ENCODE measurements around the gene MRPS12. TPM values are rescaled to one million over a fixed set of nuclear protein-coding genes. Genes with fewer than 3 reads are reported as not detected.

MRPS12 gene
- polyA plus RNA-seq, 3 donors = 17.2 to 81.5 (median 73.0) TPM

DNA sequence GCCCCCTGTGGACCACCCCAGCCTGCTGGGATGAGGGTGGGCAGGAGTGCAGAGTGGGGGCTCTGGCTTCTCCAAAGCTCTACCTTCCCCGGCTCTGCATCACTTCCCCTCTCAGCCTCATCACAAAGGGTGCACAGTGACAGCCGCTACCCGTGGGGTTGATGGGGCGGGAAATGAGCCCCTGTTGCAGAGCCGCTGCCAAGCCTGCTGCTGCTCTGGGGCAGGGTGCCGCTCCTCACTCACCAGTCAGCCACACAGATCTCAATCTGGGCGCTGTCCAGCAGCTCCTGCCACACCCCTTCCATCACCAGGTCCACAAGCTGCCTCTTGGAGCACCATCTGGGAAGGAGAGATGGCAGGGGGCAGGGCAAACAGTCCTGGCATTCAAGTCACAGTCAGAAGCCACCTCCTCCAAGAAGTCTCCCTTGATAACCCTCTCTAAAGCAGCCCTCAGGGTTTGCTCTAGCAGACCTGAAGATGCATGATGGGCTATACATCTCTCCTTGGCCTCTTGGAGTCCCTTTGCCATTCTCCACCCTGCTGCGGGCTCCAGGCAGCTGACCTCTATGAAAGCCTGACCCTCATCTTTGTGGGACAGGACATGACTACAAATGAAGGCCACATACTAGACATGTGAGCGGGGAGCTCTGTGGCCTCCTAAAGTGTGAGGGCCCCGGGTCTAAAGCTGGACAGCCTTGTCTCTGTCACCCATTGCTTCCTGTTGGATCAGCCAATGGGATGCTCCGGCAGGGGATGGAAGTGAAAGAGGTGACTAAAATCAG lies 15.7 kb downstream of the MRPS12 start:
- intact Hi-C loops (cut with micrococcal nuclease) = loop anchor here in 1 of 2 donors (2.0 kb wide), 1 partner anchor 62 kb away; no protein-coding TSS in a partner anchor
- peaks cover 9% of the 10 kb centered on the region for H3K4me1 Mint-ChIP-seq
- H3K36me3 ChIP-seq (replicated peaks in 1 of 2; ENCODE audit: control insufficient read depth in 1 of 2, insufficient read depth in 2 of 2, low read length in 2 of 2) = no peaks in the 10 kb centered on the region
- peaks cover 7 to 10% of the 10 kb centered on the region in 2 donors for H3K4me1 ChIP-seq (ENCODE audit: control insufficient read depth in 1 of 2, insufficient read depth in 2 of 2, low read length in 2 of 2)
- H3K27me3 ChIP-seq (ENCODE audit: control insufficient read depth in 2 of 2, insufficient read depth in 2 of 2, low read length in 2 of 2) = peaks cover 0 to 14% of the 10 kb centered on the region in 2 donors
- no peak overlapping the region for H2AFZ ChIP-seq (ENCODE audit: insufficient read depth, low read depth, low read length, poor library complexity, severe bottlenecking)
- no peak overlapping the region for H3K9ac ChIP-seq (ENCODE audit: insufficient read depth, low read length, poor library complexity, severe bottlenecking)
- no peak overlapping the region for H3K27ac ChIP-seq (ENCODE audit: low read depth in 1 of 2, low read length in 2 of 2)
- peak overlapping the region in 1 of 7 donors; percentile 41 for H3K27ac Mint-ChIP-seq
- WGBS (ENCODE audit: insufficient coverage) = 48% methylated on average over 8 of the region's 11 CpGs
- H3K4me2 ChIP-seq (replicated peaks; ENCODE audit: extremely low read depth, low read length, poor library complexity, severe bottlenecking) = no peak overlapping the region
- no peaks in the 10 kb centered on the region for H3K36me3 Mint-ChIP-seq
- no peaks in the 10 kb centered on the region for H3K79me2 ChIP-seq (ENCODE audit: insufficient read depth, low read length)
- no peak overlapping the region for H3K4me3 ChIP-seq (replicated peaks in 1 of 3; ENCODE audit: low read depth in 2 of 3, low read length in 3 of 3)
- TF ChIP-seq, protein P1, sequence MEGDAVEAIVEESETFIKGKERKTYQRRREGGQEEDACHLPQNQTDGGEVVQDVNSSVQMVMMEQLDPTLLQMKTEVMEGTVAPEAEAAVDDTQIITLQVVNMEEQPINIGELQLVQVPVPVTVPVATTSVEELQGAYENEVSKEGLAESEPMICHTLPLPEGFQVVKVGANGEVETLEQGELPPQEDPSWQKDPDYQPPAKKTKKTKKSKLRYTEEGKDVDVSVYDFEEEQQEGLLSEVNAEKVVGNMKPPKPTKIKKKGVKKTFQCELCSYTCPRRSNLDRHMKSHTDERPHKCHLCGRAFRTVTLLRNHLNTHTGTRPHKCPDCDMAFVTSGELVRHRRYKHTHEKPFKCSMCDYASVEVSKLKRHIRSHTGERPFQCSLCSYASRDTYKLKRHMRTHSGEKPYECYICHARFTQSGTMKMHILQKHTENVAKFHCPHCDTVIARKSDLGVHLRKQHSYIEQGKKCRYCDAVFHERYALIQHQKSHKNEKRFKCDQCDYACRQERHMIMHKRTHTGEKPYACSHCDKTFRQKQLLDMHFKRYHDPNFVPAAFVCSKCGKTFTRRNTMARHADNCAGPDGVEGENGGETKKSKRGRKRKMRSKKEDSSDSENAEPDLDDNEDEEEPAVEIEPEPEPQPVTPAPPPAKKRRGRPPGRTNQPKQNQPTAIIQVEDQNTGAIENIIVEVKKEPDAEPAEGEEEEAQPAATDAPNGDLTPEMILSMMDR (IDR thresholded peaks at IDR 0.05) = no peak
- DNase-seq = no peak
- H4K20me1 ChIP-seq (ENCODE audit: insufficient read depth, low read length) = no peaks in the 10 kb centered on the region
- H3K9me3 ChIP-seq (replicated peaks in 1 of 2; ENCODE audit: control insufficient read depth in 1 of 2, insufficient read depth in 1 of 2, low read length in 2 of 2) = no peaks in the 10 kb centered on the region
- H3K4me3 Mint-ChIP-seq = no peak overlapping the region
- H3K27me3 Mint-ChIP-seq (ENCODE audit: low read depth in 3 of 3) = peaks cover 22 to 36% (median 27%) of the 10 kb centered on the region in 3 donors
- H3K9me3 Mint-ChIP-seq = peaks cover 0 to 10% (median 9%) of the 10 kb centered on the region in 7 donors

DNA sequence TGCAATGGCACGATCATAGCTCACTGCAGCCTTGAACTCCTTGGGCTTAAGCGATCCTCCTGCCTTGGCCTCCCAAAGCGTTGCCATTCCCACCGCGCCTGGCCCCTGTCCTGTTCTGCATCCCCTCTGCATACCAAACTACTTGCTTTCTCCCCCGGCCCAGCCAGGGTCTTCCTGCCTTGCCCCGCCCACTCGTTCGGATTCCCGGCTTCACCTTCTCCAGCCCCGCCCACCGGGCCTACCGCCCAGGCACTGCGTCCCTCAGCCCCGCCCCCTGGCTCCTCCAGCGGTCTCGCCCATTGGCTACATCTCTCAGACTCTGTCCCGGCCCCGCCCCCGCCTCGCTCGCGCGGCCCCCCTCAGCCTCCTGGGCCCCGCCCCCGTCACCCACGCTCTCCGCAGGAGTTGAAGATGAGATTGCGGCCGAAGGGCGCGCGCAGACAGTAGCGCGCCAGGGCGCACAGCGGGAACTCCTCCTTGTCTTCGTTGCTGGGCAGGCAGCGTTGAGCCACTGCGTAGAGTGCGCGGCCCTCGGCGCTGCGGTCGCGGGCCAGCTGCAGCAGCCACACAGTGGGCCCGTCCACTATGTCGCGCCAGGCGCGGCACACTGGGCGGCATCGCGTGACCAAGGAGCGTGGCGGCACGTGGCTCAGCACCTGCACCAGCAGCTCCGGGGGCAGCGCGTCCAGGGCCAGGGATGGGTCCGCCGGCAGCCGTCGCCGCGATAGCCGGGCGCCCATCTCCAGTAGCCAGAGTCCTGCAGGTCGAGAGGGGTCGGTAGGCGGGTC lies 19.0 kb downstream of the MRPS12 start:
- Histone ChIP-seq H3K9ac (ENCODE audit: insufficient read depth, low read length, poor library complexity, severe bottlenecking) (no peak overlapping the region), H2AFZ (ENCODE audit: insufficient read depth, low read depth, low read length, poor library complexity, severe bottlenecking) (peak overlapping the region; percentile 73), H3K4me1 (ENCODE audit: control insufficient read depth in 1 of 2, insufficient read depth in 2 of 2, low read length in 2 of 2) (peaks cover 7 to 10% of the 10 kb centered on the region in 2 donors), H4K20me1 (ENCODE audit: insufficient read depth, low read length) (no peaks in the 10 kb centered on the region), H3K27ac (ENCODE audit: low read depth in 1 of 2, low read length in 2 of 2) (no peak overlapping the region), H3K4me3 (replicated peaks in 1 of 3; ENCODE audit: low read depth in 2 of 3, low read length in 3 of 3) (peak overlapping the region in 2 of 3 experiments; percentile 6 to 60), H3K4me2 (replicated peaks; ENCODE audit: extremely low read depth, low read length, poor library complexity, severe bottlenecking) (peak overlapping the region; percentile 69), H3K79me2 (ENCODE audit: insufficient read depth, low read length) (no peaks in the 10 kb centered on the region), H3K27me3 (ENCODE audit: control insufficient read depth in 2 of 2, insufficient read depth in 2 of 2, low read length in 2 of 2) (peaks cover 0 to 14% of the 10 kb centered on the region in 2 donors), H3K36me3 (replicated peaks in 1 of 2; ENCODE audit: control insufficient read depth in 1 of 2, insufficient read depth in 2 of 2, low read length in 2 of 2) (no peaks in the 10 kb centered on the region), H3K9me3 (replicated peaks in 1 of 2; ENCODE audit: control insufficient read depth in 1 of 2, insufficient read depth in 1 of 2, low read length in 2 of 2) (no peaks in the 10 kb centered on the region)
- intact Hi-C loops (cut with micrococcal nuclease) = no loop called here
- Mint-ChIP-seq H3K27me3 (ENCODE audit: low read depth in 3 of 3) (peaks cover 30 to 54% (median 44%) of the 10 kb centered on the region in 3 donors), H3K27ac (peak overlapping the region in 1 of 7 donors; percentile 28), H3K4me3 (peak overlapping the region; percentile 52 to 81), H3K36me3 (no peaks in the 10 kb centered on the region), H3K9me3 (peaks cover 0 to 10% (median 9%) of the 10 kb centered on the region in 7 donors), H3K4me1 (peaks cover 11% of the 10 kb centered on the region)
- DNase-seq = peak; percentile 22 to 53 (median 25)
- TF ChIP-seq, protein P1 (IDR thresholded peaks at IDR 0.05) = no peak
- WGBS (ENCODE audit: insufficient coverage) = 11% methylated on average over 71 of the region's 72 CpGs
